ENCODE data around the gene PPP1R15B. TPM values are rescaled to one million over a fixed set of nuclear protein-coding genes. Genes with fewer than 3 reads are reported as not detected.

Gene PPP1R15B
- total RNA-seq, 1 experiment from 2014 or later: 52.5 TPM

- peaks cover 45% of the 10 kb centered on the region for H3K36me3 ChIP-seq (ENCODE audit: insufficient read depth, low read length, poor library complexity, severe bottlenecking)
- intact Hi-C loops (cut with micrococcal nuclease; ENCODE audit: unreplicated experiment): no loop called here
- ChIA-PET POLR2A (ENCODE audit: low non-redundant PET) (interaction anchor here (0.6 kb wide), 1 partner anchor 14 kb away, joined by 7 read pairs; no protein-coding TSS in a partner anchor), CTCF (no interaction called here)
- no peaks in the 10 kb centered on the region for H3K9me3 ChIP-seq (ENCODE audit: low read depth, low read length, poor library complexity, severe bottlenecking)
- TF ChIP-seq EZH2 (IDR thresholded peaks at IDR 0.05; ENCODE audit: borderline replicate concordance, low read depth, low read length, poor library complexity, severe bottlenecking): no peak
- TF ChIP-seq CTCF (conservative IDR thresholded peaks at IDR 0.05; ENCODE audit: low read depth, low read length): no peak
- no TSS peak for BruUV-seq (replicated peaks)
- no peaks in the 10 kb centered on the region for H3K27me3 ChIP-seq (replicated peaks; ENCODE audit: insufficient read depth, low read depth, low read length, poor library complexity)
- peak overlapping the region; percentile 99 for H3K4me3 ChIP-seq (ENCODE audit: low read depth, low read length, poor library complexity, severe bottlenecking)
- H3K4me1 ChIP-seq (ENCODE audit: insufficient read depth, low read length, poor library complexity, severe bottlenecking): peaks cover 17% of the 10 kb centered on the region
- no peak for DNase-seq (ENCODE audit: low spot score)
- no peak overlapping the region for H3K27ac ChIP-seq (ENCODE audit: low read depth, low read length, poor library complexity, severe bottlenecking)
These were observed 3.0 kb downstream of the PPP1R15B start for GRCh38 chr1:204408602-204409001.

GRCh38 chr1:204408074-204408507 lies 3.5 kb downstream of the PPP1R15B start:
- H3K4me3 ChIP-seq (ENCODE audit: low read depth, low read length, poor library complexity, severe bottlenecking): peak overlapping the region; percentile 99
- intact Hi-C loops (cut with micrococcal nuclease; ENCODE audit: unreplicated experiment): no loop called here
- CTCF ChIA-PET: interaction anchor here (1.0 kb wide), 1 partner anchor 10 kb away, joined by 3 read pairs; no protein-coding TSS in a partner anchor
- BruUV-seq (replicated peaks): no TSS peak
- peak overlapping the region; percentile 3 for H3K27ac ChIP-seq (ENCODE audit: low read depth, low read length, poor library complexity, severe bottlenecking)
- peaks cover 17% of the 10 kb centered on the region for H3K4me1 ChIP-seq (ENCODE audit: insufficient read depth, low read length, poor library complexity, severe bottlenecking)
- no peak for TF ChIP-seq CTCF (conservative IDR thresholded peaks at IDR 0.05; ENCODE audit: low read depth, low read length)
- no peak for TF ChIP-seq EZH2 (IDR thresholded peaks at IDR 0.05; ENCODE audit: borderline replicate concordance, low read depth, low read length, poor library complexity, severe bottlenecking)
- H3K36me3 ChIP-seq (ENCODE audit: insufficient read depth, low read length, poor library complexity, severe bottlenecking): peaks cover 50% of the 10 kb centered on the region
- POLR2A ChIA-PET (ENCODE audit: low non-redundant PET): interaction anchor here (0.6 kb wide), 1 partner anchor 15 kb away, joined by 7 read pairs; no protein-coding TSS in a partner anchor
- peak; percentile 72 for DNase-seq (ENCODE audit: low spot score)
- no peaks in the 10 kb centered on the region for H3K9me3 ChIP-seq (ENCODE audit: low read depth, low read length, poor library complexity, severe bottlenecking)
- H3K27me3 ChIP-seq (replicated peaks; ENCODE audit: insufficient read depth, low read depth, low read length, poor library complexity): no peaks in the 10 kb centered on the region

GRCh38 chr1:204407295-204407971 lies 4.2 kb downstream of the PPP1R15B start:
- Histone ChIP-seq H3K27ac (ENCODE audit: low read depth, low read length, poor library complexity, severe bottlenecking) (peak overlapping the region; percentile 3), H3K4me3 (ENCODE audit: low read depth, low read length, poor library complexity, severe bottlenecking) (peak overlapping the region; percentile 99), H3K4me1 (ENCODE audit: insufficient read depth, low read length, poor library complexity, severe bottlenecking) (peaks cover 17% of the 10 kb centered on the region), H3K27me3 (replicated peaks; ENCODE audit: insufficient read depth, low read depth, low read length, poor library complexity) (no peaks in the 10 kb centered on the region), H3K36me3 (ENCODE audit: insufficient read depth, low read length, poor library complexity, severe bottlenecking) (peaks cover 54% of the 10 kb centered on the region), H3K9me3 (ENCODE audit: low read depth, low read length, poor library complexity, severe bottlenecking) (no peaks in the 10 kb centered on the region)
- no peak for TF ChIP-seq EZH2 (IDR thresholded peaks at IDR 0.05; ENCODE audit: borderline replicate concordance, low read depth, low read length, poor library complexity, severe bottlenecking)
- TF ChIP-seq CTCF (conservative IDR thresholded peaks at IDR 0.05; ENCODE audit: low read depth, low read length): no peak
- no peak for DNase-seq (ENCODE audit: low spot score)
- CTCF ChIA-PET: interaction anchor here (1.0 kb wide), 1 partner anchor 9 kb away, joined by 3 read pairs; no protein-coding TSS in a partner anchor
- POLR2A ChIA-PET (ENCODE audit: low non-redundant PET): no interaction called here
- no TSS peak for BruUV-seq (replicated peaks)
- intact Hi-C loops (cut with micrococcal nuclease; ENCODE audit: unreplicated experiment): no loop called here

Measured in A673 (cell line).